ENCODE data around the gene RAB40C. TPM values are rescaled to one million over a fixed set of nuclear protein-coding genes. Genes with fewer than 3 reads are reported as not detected.

Gene RAB40C
- total RNA-seq, 6 donors from 2014 or later = 40.5 to 101 (median 61.5) TPM

DNA sequence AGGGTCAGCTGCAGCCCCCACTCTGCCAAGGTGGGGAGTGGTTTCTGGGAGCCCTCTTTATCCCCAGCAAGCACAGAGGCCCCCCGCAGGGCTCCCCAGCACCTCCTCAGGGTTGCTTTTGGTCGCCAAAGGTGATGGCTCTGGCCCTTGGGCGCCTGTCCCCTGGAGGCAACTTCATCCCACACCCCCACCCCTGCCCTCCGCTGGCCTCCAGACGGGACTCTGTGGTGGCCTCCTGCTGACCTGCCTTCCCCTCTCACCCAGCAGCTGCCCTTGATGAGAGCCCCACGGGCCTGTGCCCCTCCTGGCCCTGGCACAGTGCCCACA is 70.2 kb downstream of the RAB40C start:
- Histone ChIP-seq H3K9me3 (no peaks in the 10 kb centered on the region), H3K27me3 (no peaks in the 10 kb centered on the region), H3K4me1 (peaks cover 13 to 20% (median 14%) of the 10 kb centered on the region in 4 donors), H3K27ac (peak overlapping the region; percentile 54 to 79 (median 60)), H3K36me3 (peaks cover 0 to 34% (median 11%) of the 10 kb centered on the region in 4 donors), H3K4me3 (peak overlapping the region in 1 of 4 donors; percentile 39)
- DNase-seq (no peak), ATAC-seq (ENCODE audit: low FRiP score in 2 of 2) (no peak)
- 55 to 63% methylated on average over 5 to 6 of the region's 6 CpGs for WGBS, 2 donors
- TF ChIP-seq, protein P1, sequence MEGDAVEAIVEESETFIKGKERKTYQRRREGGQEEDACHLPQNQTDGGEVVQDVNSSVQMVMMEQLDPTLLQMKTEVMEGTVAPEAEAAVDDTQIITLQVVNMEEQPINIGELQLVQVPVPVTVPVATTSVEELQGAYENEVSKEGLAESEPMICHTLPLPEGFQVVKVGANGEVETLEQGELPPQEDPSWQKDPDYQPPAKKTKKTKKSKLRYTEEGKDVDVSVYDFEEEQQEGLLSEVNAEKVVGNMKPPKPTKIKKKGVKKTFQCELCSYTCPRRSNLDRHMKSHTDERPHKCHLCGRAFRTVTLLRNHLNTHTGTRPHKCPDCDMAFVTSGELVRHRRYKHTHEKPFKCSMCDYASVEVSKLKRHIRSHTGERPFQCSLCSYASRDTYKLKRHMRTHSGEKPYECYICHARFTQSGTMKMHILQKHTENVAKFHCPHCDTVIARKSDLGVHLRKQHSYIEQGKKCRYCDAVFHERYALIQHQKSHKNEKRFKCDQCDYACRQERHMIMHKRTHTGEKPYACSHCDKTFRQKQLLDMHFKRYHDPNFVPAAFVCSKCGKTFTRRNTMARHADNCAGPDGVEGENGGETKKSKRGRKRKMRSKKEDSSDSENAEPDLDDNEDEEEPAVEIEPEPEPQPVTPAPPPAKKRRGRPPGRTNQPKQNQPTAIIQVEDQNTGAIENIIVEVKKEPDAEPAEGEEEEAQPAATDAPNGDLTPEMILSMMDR (IDR thresholded peaks at IDR 0.05) = no peak
- no peak for TF ChIP-seq POLR2AphosphoS5 (IDR thresholded peaks at IDR 0.05)

DNA sequence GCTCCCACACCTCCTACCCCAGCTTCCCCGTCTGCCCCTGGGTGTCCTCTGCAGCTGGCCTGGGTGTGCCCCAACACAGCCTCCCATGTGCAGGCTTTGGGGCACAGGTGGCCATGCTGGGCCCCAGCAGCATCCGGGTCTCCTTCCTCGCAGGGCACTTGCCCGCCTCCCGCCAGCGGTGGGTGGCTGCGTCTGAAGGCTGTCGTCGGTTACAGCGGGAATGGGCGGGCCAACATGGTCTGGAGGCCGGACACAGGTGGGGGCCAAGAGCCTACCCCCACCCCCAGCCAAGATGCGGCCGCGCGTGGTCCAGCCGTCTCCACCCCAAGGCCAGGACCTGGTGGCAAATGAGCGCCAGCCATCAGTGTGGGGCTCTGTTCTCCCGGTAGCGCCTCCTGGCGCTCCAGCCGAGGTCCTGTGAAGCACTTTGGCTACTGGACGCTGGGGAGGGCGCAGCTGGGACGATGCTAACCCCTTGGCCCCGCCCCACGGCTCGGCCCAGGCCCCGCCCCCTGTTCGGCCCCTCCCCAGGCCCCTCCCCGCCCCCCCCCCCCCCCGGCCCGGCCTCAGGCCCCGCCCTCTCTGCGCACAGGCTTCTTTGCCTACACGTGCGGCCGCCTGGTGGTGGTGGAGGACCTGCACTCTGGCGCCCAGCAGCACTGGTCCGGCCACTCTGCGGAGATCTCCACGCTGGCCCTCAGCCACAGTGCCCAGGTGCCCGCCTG is 70.8 kb downstream of the RAB40C start:
- Histone ChIP-seq H3K36me3 (peaks cover 0 to 29% (median 9%) of the 10 kb centered on the region in 4 donors), H3K27ac (peak overlapping the region; percentile 55 to 79 (median 71)), H3K4me3 (peak overlapping the region in 3 of 4 donors; percentile 22 to 39 (median 30)), H3K4me1 (peaks cover 13 to 20% (median 14%) of the 10 kb centered on the region in 4 donors), H3K9me3 (no peaks in the 10 kb centered on the region), H3K27me3 (no peaks in the 10 kb centered on the region)
- ATAC-seq (ENCODE audit: low FRiP score in 2 of 2) = peak; percentile 91 to 93
- TF ChIP-seq POLR2AphosphoS5 (IDR thresholded peaks at IDR 0.05) (peak in 1 of 2 donors; percentile 1), EP300 (IDR thresholded peaks at IDR 0.05) (no peak), POLR2A (IDR thresholded peaks at IDR 0.05) (no peak)
- TF ChIP-seq, protein P1 (IDR thresholded peaks at IDR 0.05) = peak; percentile 67 to 83 (median 72)
- DNase-seq = peak; percentile 94 to 96
- WGBS, 2 donors = 0 to 17% methylated on average over 2 to 5 of the region's 43 CpGs

GRCh38 chr16:661184-661821 is 71.4 kb downstream of the RAB40C start:
- H3K4me1 ChIP-seq = peaks cover 13 to 20% (median 14%) of the 10 kb centered on the region in 4 donors
- H3K9me3 ChIP-seq = no peaks in the 10 kb centered on the region
- H3K36me3 ChIP-seq = peaks cover 0 to 23% (median 7%) of the 10 kb centered on the region in 4 donors
- 51 to 67% methylated on average over 25 to 34 of the region's 35 CpGs for WGBS, 2 donors
- H3K4me3 ChIP-seq = peak overlapping the region in 3 of 4 donors; percentile 22 to 39 (median 30)
- H3K27ac ChIP-seq = peak overlapping the region in 3 of 4 donors; percentile 64 to 79 (median 78)
- DNase-seq (no peak), ATAC-seq (ENCODE audit: low FRiP score in 2 of 2) (no peak)
- H3K27me3 ChIP-seq = no peaks in the 10 kb centered on the region
- TF ChIP-seq POLR2A (IDR thresholded peaks at IDR 0.05) (no peak), EP300 (IDR thresholded peaks at IDR 0.05) (no peak)
- TF ChIP-seq, protein P1 (IDR thresholded peaks at IDR 0.05) = peak in 1 of 6 experiments; percentile 6

- peaks cover 0 to 17% (median 7%) of the 10 kb centered on the region in 4 donors for H3K36me3 ChIP-seq
- H3K4me3 ChIP-seq = no peak overlapping the region
- TF ChIP-seq, protein P1 (IDR thresholded peaks at IDR 0.05) = no peak
- no peak for TF ChIP-seq POLR2AphosphoS5 (IDR thresholded peaks at IDR 0.05)
- TF ChIP-seq EP300 (IDR thresholded peaks at IDR 0.05) = no peak
- TF ChIP-seq POLR2A (IDR thresholded peaks at IDR 0.05) = no peak
- peaks cover 13 to 22% (median 14%) of the 10 kb centered on the region in 4 donors for H3K4me1 ChIP-seq
- DNase-seq (no peak), ATAC-seq (ENCODE audit: low FRiP score in 2 of 2) (no peak)
- 91 to 100% methylated on average over 4 to 11 of the region's 19 CpGs for WGBS, 2 donors
- H3K27ac ChIP-seq = no peak overlapping the region
- no peaks in the 10 kb centered on the region for H3K9me3 ChIP-seq
- H3K27me3 ChIP-seq = no peaks in the 10 kb centered on the region
Measured at GRCh38 chr16:662095-662494, 72.2 kb downstream of the RAB40C start.
